Kidney tubule cell (primary cell): ENCODE data around the gene SH2D6.
"Not testable (repeated sequence)": the region's sequence is repeated elsewhere in the genome, so short reads cannot be mapped to it uniquely, and the experiment has no call there.

Source experiments
- DNase-seq: peaks from one replicate; pipeline ENCODE4 v3.0.0-alpha.2; 2018; ENCODE audit warnings: low spot score

The SH2D6 gene

GRCh38 chr2:85398426-85399182 lies 19.9 kb upstream of the SH2D6 start:
- no peak for DNase-seq

DNA sequence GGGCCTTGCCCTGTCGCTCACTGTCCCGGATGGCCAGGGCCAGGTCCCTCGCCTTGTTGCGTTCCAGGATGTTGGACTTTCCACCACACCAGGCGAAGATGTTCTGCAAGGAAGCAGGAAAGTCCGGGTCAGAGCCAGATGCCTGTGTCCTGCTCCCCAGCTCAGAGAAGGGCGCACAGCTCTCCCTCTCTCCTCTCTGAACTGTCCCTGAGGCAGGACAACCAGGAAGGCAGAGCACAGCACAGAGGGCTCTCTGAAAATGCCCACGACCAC lies 19.4 kb upstream of the SH2D6 start:
- DNase-seq, result no peak

DNA sequence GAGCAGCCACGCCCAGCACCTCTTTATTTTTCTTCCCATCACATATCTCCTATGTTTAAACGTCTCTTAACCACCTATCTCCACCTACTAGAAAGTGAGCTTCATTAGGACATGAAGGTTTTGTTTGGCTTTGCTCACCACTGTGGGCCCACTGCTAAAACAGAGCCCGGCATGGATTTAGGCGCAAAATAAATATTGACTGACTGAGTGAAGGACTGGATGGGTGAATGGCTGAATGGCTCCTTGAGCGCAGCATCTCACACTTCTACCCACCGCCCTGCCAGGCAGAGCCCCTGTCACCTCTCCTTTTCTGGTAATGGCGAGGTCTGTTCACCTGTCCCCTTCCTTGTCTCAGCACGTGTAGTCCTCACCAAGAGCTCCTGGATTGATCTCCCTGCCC lies 18.5 kb upstream of the SH2D6 start:
- no peak for DNase-seq

DNA sequence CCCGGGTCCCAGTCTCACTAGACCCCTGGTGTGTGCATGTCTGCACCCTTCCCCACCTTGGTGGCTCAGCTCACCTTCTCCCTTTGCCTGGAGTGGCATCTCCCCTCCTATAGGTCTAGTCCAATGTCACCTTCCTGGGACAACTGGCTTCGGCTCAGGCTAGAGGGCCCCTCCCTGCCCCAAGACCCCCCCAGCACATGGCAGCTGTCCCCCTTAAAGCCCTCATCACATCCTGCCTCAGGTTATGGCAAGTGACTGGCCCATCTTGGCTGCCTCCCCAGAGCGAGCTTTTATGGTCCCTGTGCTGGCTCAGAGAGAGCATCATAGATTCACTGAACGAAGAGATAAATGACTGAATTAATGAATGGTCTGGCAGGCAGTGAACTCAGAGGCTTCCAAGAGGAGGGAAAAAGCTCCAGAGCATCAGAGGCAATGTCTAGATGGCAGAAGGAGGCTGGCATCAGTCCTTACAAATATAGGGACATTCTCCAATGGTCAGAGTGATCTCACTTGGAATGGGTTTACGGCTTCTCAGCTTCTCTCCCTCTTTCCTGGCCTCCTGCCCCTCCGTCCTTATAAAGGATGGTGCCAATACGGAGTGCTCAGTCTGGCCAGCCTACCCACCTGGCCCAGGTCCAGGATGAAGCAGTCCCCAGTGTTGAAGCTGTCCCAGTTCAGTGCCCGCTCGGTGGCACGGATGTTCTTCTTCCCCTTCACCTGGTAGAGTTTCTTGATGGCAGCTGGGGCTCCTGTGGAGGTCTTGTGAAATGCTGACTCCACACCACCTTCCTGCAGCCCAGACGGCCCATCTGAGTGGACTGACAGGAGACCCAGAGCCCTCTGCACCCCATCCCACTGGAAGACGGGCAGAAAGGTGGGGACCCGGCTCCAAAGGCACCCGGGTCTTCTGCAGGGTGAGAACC lies 17.7 kb upstream of the SH2D6 start:
- no peak for DNase-seq

GRCh38 chr2:85401464-85401805 lies 17.1 kb upstream of the SH2D6 start:
- DNase-seq, result no peak

DNA sequence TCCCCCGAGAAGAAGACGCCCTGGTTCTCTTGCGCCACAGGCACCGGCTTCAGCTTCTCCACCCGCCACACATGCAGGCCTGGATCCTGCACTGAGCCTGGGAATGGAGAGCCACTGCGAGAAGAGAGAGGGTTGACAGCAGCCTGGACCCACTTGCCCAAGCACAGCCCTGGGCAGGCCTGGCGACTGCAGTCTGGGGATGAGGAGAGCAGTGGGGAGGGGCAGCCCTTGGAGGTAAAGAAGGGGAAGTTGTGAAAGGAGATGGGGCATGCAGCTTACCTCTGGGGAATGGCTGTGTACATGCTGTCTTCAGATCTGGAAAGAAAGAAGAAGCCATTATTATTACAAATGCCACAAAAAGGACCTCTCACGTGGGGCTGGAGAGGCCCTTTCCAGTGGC lies 16.7 kb upstream of the SH2D6 start:
- no peak for DNase-seq

- peak; percentile 87 for DNase-seq
Measured at GRCh38 chr2:85405201-85406059, 13.1 kb upstream of the SH2D6 start.

DNA sequence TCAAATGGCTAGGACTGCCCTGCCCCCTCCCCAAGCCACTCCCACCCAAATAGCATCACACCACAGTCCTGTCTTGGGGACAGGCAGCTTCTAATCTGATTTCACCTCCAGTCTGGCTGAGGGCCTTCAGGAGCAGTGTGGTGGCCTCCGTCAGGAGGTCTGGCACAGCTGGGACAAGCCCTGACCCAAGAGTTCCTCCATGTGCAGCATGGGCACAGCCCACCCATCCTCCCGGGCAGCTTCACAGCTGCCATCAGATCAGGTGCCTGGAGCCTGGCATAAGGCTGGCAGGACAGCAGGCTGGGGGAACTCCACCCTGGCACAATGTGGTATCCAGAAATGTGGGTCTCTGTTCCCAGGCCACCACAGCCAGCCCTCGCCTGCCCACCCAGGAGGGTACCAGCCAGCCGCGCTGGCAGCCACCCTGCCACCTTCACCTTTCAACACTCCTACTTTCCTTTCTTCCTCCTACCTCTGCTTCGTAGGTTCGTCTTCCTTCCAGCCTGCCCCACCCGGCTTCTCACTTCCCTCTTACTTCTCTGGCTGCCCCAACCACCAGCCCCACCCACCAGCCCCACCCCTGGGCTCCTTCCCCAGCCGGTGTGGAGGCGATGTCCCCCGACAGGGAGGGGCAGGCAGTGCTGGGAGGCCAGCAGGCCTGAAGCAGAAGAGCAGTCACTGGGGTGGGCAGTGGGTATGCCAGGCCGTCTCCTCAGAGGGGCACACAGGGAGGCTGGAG lies 8.5 kb upstream of the SH2D6 start, which contains the start of gene CAPG:
Gene CAPG, minus strand, starts transcription at position 522 of the 739 bp plus-strand sequence. CDS start 8,221 bp downstream, outside the sequence.
- peak; percentile 58 for DNase-seq

- DNase-seq, result no peak
Measured at GRCh38 chr2:85410584-85411404, 7.7 kb upstream of the SH2D6 start.

DNA sequence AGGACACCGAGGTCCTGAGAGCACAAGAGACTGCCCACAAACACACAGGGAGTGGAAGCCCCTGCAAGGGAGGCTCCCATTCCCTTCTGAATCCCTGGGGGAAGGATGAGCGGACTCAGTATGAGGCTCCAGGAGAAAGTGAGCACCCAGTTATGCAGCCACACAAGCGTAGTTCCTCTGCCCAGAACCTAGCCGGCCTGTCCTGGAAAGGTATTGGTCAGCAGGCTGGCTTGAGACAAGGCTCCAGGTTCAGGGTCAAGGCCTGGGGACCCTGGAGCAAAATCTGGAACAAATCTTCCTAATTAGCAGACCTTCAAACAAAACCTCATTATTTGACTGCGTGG lies 7.1 kb upstream of the SH2D6 start:
- DNase-seq, result no peak

GRCh38 chr2:85413592-85414420 lies 4.7 kb upstream of the SH2D6 start:
- peak; percentile 55 for DNase-seq

GRCh38 chr2:85414421-85414759 lies 4.1 kb upstream of the SH2D6 start:
- not testable (repeated sequence) for DNase-seq

DNA sequence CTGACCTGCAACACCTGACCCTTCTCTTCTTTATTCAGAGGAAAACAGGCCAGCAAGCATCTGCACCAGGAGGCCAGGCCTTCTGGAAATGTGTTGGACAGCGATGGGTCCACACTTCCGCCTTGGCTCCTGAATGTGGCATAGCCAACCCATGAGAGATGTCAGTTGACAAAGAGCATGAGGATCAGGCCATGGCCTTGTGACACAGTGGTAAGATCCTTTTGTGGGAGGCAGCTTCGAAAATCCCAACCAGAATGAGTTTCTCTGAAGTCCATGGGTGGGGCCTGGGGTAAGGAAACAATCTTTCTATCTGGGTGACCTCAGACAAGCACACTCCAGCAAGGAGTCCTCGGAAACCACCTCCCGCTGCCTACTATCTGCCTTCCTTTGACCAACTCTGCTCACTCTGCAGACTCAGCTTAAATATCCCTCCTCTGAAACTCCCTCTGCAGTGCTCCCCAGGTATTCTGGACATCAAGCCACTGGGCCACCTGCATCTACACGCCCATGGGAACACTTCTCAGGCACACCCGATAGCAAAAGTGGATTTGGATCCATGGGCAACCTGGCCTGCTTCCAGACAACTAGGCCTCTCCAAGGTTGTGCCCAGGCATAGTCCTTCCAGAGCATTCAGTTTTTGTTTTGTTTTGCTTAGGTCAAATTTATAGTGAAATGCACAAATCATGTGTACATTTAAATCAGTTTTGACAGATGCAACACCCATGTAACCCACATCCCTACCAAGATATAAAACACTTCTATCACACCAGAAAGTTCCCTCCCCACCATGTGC lies 3.6 kb upstream of the SH2D6 start:
- DNase-seq, result no peak

DNA sequence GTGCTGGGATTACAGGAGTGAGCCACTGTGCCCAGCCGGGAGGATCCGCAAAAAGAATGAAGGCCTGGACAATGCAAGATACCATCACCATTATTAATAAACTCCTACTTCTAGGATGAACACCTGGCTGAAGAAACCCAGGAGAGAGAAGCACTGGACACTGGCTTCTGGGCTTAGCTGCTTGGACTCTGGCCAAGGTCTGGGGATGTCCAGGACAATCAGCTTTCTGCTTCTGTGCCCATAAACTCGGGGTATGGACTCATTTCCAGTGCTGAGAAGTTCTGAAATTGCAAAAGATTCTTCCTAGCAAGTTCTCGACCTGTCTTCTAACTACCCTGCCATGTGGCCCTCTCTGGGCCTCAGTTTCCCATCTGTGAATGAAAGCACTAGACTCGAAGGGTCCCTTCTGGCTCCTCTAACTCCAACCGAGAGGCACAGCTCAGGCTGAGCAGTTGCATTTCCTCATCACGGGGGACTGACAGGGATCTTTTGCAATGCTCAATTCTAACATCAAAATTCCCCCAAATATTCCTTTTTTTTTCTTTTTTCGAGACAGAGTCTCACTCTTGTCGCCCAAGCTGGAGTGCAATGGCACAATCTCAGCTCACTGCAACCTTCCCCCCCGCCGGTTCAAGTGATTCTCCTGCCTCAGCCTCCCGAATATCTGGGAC lies 2.4 kb upstream of the SH2D6 start:
- no peak for DNase-seq

GRCh38 chr2:85419009-85419675 lies 628 bp downstream of the SH2D6 start:
- DNase-seq, result no peak

DNA sequence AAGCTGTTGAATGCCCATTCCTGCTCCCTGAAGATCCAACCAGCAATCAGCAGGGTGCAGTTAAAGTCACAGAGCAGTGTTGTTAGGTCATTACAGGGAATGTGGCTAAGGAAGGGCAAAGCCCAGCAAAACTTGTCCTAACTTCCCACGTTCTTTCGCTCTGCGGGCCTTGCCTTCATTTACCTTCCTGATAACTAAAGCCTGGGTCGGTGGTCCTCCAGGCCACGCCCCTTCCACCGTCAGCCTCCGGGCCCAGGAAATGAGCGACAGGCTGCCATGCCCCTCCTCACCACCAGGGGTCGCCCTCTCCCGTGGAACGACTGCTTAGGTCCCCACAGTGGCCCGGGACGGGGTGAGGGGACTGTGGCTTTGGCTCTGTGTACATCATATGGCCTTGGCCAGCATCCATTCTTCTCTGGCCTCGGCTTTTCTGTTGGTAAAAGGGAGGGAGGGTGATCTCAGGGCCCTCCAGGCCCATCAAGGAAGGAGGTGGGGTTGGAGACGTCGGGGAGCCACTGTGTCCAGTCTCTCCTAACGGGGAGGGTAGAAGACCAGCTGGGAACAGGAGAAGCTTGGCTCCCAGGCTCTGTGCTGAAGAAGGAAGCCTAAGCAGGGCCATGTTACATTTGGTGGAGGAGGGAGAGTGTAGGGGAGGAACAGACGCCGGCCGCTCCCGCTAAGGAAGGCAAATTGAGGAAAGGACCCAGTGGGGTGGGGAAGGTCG lies 2.2 kb downstream of the SH2D6 start:
- peak; percentile 78 for DNase-seq

DNA sequence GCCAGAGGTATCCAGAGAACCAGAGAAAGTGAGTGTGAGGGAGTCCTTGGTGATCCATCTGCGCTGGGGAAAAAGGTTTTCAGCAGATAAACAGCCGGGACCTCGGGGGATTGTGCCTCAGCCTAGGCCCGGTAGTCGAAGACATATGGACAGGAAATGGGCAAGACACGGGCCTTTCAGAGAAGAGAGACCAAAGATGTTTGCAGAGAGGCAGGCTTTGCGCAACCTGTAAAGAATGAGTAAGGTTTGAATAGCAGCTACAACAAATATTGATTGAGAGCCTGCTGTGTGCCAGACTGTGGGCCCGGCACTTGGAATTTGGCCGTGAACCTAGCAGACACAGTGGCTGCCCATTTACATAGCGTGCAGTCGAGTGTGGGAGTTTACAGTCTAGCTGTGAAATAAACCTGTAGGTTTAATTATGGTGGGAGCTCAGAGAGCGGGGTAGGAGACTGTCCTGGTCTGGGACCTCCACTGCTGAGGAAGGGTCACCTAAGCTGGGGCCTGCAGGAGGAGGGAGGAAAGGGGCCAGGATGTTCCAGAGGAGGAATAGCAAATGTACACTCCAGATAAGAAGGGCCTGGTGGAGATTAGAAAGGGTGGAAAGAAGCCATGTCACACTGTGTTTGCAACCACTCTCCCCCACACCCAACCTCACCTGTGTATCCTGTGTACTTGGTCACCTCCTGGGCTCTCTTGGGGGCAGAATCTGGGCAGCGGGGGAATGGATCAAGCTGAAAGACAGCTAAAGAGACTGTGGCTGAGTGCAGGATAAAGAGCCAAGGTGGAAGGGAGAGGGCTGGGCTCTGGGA lies 3.0 kb downstream of the SH2D6 start:
- no peak for DNase-seq
